GM21447 (cell line): Measurements from ENCODE around the gene SECTM1.

Experiments
- ATAC-seq: cut with Tn5 transposase; IDR thresholded peaks from one replicate; pipeline ENCODE4 v1.9.1; 2021; ENCODE audit not compliant: unreplicated experiment

The SECTM1 gene

DNA sequence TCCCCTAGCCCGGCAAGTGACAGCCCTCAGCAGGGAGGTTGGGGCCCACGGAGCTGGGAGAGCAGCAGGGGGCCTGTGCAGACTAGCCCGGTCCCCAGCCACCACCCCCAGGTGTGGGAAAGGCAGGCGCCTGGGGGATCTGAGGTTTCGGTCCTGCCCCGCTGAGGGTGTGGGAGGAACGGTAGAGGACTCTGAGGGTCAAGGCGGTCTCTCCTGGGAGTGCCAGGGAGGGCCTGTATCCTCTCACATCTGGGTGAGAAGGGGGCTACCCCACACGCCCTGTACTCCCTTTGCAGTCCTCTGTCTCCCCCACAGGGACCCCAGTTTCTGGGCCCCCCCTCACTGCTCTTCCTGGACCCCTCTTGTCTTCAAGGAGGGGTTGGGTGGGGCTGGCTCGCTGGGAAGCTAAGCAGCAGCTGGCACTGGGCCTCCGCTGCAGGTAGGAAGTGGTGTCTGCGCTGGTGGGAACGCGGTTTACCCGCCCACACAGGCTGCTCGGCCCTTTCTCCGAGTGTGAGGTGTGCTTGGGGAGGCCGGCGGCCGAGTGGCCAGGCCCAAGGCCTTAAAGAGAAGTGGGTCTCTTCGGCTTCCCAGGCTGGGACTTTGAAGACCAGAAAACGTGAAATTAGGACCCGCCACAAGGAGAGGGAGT lies 31.5 kb downstream of the SECTM1 start:
- no peak for ATAC-seq

GRCh38 chr17:82301300-82301915 lies 32.2 kb downstream of the SECTM1 start:
- ATAC-seq = no peak

DNA sequence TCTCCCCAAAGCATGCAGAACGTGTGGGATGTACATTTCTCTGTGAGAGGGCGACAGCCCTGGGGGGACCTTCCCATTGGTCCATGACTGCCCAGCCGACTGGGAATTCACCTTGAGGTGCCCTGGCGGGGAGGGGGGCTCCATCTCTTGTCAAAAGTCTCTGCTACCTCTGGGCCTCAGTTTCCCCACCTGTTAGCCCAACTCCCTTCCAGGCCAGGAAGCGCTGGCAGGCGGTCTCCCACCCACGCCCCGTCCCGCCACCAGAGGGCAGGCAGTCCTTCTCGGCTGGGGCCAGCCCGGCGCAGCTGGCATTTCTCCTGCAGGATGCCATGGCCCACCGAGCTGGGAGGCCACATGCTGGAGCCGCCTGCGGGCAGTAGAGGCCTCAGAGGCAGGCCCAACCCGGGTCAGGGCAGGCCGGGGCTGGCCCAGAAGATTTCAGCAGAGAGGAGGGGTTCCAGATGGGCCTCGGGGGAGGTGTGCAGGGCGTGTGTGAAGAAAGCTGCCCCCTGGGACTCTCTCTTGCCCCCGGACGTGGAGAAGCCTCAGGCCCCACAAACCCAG lies 32.8 kb downstream of the SECTM1 start:
- ATAC-seq = no peak

DNA sequence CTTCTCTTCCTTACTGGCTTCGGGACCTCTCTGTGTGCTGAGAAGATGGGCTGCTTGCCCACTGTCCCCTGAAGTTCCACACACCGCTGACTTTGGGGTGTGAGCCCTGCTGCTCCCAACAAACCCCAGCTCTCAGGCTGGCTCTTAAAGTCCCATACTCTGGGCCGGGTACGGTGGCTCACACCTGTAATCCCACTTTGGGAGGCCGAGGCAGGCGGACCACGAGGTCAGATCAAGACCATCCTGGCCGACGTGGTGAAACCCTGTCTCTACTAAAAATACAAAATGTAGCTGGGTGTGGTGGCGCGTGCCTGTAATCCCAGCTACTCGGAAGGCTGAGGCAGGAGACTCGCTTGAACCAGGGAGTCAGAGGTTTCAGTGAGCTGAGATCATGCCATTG lies 33.3 kb downstream of the SECTM1 start:
- ATAC-seq = no peak

GRCh38 chr17:82299452-82299851 lies 34.1 kb downstream of the SECTM1 start:
- ATAC-seq = no peak

GRCh38 chr17:82298538-82299421 lies 34.8 kb downstream of the SECTM1 start:
- no peak for ATAC-seq

DNA sequence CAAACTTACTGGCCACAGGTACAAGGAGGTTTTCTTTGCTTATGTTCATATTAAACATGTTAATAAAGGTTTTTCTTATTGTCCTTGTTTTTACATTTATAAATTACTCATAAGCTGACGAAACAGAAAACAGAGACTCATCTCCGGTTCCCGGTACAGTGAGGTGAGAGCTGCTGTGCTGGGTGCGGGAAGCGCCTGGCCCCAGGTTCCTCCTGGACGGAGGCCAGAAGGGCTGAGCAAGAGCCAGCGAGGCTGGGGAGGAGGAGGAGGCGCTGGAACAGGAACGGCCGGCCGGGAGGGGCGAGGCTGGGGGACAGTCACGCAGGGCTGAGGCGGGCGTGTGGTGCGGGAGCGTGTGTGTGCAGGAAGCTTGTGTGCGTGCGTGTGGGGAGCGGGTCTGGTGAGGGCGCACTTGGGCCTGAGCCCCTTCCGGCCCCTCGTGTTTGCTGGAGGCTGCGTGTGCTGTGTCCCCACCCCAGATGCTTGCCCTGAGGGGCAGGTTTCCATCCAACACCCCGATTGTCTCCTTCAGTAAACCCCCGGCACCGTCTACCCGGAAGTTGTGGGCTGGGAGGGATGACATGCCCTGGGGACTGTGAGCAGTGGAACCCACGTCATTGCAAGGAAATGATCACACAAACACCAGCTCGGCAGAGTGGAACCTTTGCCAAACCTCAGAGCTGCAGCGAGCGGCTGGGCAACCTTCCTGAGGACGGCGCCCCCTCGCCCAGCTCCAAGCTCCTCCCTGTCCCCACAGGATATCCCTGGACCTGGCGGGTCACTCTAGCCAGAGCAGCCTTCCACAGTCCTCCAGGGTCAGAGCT lies 35.6 kb downstream of the SECTM1 start:
- ATAC-seq = peak; percentile 55

DNA sequence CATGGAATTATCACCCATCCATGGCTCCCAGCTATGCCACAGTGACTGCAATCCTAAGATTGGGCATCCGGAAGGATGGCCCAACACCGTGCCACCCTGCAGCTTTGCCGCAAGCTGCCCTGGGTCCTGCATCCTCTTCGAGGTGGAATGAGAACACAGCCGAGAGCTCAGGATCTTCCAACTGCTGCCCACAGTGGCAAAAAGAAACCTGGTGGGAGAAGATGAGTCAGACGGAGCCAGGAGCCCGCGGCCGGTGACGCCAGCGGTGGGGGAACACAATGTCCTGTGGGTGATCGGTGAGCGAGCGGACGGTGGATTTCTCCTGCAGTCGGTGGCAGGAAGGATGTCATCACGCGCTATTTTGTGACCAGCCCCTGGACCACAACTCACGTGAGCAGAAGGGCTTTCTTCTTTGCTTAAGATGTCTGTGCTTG lies 36.3 kb downstream of the SECTM1 start:
- peak; percentile 29 for ATAC-seq

DNA sequence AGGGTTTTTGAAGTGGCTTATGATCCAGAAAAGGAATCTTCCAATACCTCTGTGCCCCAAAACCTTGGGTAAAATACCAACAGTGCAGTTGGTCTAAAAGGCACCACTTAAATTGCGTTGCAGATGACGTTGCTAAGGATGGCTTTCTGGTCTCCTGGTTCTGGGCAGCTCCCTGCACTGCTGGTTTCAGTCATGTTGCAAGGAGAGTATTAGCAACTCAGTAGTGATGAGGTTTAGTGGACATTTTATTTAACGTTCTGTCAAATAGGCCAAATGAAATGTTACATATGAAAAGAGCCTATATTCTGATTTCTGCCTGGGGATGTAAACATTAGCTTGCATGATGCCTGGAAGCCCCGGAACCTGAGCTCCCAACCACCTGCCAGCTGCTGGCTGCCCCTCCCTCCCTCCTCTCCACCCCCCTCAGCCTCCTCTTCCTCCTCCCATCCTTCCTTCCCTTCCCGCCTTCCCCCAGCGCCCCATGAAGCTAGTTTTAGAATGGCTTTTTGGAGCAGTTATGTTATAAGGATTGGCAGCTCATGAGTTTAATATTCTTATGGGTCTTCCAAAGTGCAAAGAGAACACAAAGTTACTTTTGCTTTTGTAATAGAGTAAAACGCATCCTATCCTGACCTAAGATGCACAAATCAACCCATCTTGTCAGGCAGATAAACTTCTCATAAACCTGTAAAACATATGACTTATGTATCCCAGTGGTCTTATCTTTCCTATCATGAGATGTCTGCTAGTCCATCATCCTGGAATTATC lies 36.9 kb downstream of the SECTM1 start:
- ATAC-seq = no peak

- no peak for ATAC-seq
Measured at GRCh38 chr17:82295472-82295814, 38.1 kb downstream of the SECTM1 start.

- no peak for ATAC-seq
Measured at GRCh38 chr17:82294064-82294773, 39.3 kb downstream of the SECTM1 start.

- ATAC-seq = peak; percentile 94
Measured at GRCh38 chr17:82292251-82293154, 41.1 kb downstream of the SECTM1 start.

DNA sequence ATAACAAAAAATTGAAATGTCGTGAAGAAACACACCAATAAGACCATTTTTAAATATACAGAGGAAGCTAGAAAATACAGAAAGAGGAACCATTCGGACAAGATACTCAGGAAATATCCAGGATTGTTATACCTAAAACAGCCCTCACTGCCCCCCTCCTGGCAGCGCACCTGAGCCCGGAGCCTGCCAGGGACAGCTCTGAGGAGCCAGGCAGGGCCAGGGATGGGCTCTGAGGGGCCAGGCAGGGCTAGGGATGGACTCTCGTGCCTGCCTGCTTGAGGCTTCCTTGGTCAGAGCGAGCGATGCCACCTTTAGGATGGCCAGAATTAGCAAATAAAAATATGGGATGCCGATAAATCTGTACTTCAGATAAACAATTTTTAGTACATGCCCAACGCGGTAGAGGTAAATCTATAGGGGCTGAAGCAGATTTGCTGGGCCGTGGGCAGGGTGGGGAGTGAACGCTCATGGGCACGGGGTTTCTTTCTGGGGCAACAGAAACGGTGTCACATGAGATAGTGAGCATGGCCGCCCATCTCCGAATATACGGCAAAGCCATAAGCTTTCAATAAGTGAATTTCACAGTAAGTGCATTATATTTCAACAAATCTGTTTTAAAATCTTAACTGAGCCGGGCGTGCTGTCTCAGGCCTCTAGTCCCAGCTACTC lies 41.9 kb downstream of the SECTM1 start:
- no peak for ATAC-seq

DNA sequence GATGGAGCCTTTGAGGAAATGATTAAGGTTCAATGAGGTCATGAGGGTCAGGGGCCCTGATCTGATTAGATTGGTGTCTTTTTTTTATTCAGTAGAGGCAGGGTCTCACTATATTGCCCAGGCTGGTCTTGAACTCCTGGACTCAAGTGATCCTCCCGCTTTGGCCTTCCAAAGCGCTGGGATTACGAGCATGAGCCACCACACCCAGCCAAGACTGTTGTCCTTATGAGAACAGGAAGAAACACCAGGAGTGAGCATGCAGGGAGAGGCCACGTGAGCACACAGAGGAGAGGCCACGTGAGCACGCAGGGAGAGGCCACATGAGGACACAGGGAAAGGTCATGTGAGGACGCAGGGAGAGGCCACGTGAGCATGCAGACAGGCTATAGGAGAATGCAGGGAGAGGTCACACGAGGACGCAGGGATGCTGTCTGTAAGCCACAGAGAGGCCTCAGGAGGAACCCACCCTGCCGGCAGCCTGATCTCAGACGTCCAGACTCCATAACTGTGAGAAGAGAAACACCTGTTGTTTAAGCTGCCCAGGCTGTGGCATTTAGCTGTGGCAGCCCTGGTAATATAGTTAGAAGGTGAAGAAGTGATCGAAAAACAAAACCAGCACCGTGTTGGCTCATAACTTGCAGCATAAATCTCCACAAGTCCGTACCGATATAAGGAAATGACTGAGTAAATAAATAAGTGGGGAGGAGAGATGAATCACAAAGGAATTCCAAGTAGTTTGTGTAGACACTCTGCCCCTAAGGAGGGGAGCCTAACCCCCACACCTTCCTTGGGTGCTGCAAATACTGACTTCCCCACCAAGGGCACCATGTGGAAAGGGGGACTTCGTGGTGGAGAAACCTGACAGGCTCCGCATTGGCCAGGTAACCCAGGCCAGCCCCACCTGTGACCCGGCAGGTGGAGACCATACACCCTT lies 45.4 kb downstream of the SECTM1 start:
- no peak for ATAC-seq

- ATAC-seq = no peak
Measured at GRCh38 chr17:82287013-82287867, 46.3 kb downstream of the SECTM1 start.

DNA sequence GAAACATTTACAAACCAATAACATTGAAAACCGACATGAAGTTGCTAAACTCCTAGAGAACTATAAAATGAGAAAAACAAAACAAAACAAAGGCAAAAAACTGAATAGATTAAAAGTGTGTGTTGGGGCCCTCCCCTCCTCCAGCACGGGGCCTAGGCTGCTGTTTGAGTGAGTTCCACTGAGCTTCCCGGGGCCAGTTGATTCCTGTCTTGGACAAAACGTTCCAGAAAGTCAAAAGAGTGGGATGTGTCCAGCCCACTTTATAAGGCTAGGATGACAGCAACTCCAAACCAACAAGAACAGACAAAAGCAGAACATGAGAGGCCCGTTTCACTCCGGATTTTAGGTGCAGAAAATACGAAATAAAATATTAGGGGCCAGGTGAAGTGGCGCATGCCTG lies 48.4 kb downstream of the SECTM1 start:
- no peak for ATAC-seq
